Mammary epithelial cell (primary cell): ENCODE results near the gene EFCAB6.

Experiments
- CTCF ChIP-seq, 2 donors: IDR thresholded peaks in 1 of 2; conservative IDR thresholded peaks in 1 of 2; 2 replicates each; pipeline ENCODE4 v1.5.1; 2011 to 2012; ENCODE audit warnings: inconsistent platforms in 2 of 2, low read length in 2 of 2, mild to moderate bottlenecking in 2 of 2, control low read depth in 1 of 2, low read depth in 1 of 2; ENCODE audit not compliant: insufficient read depth in 1 of 2; ENCODE audit errors: extremely low read depth in 1 of 2
- EZH2 ChIP-seq: IDR thresholded peaks from 2 replicates; pipeline ENCODE4 v1.6.1; 2012; ENCODE audit warnings: low read length, inconsistent platforms, borderline replicate concordance

GRCh38 chr22:43482318-43482625 is 329.8 kb downstream of the EFCAB6 start:
- no peak for TF ChIP-seq CTCF (conservative IDR thresholded peaks at IDR 0.05 in 1 of 2, IDR thresholded peaks at IDR 0.05 in 1 of 2; ENCODE audit: extremely low read depth in 1 of 2, insufficient read depth in 1 of 2, low read depth in 1 of 2, low read length in 2 of 2)
- no peak for TF ChIP-seq EZH2
